HCT116 (cell line): Measurements from ENCODE around the gene LIMS2.

Experiments
- CEBPB ChIP-seq: IDR thresholded peaks from 2 replicates; pipeline ENCODE4 v1.6.1; 2012; ENCODE audit warnings: low read depth
- CTCF ChIP-seq, 3 experiments: fragments of 200-600 bp in 1 of 3; sonication (generic) in 1 of 3; IDR thresholded peaks in 2 of 3; conservative IDR thresholded peaks in 1 of 3; 2 replicates each; pipeline ENCODE4 v1.5.1; 2012 to 2017; ENCODE audit warnings: low read depth in 2 of 3, low read length in 2 of 3, antibody characterized with exemption in 1 of 3, borderline replicate concordance in 1 of 3, control low read depth in 1 of 3, mild to moderate bottlenecking in 1 of 3, mixed read lengths in 1 of 3, mixed run types in 1 of 3, moderate library complexity in 1 of 3; ENCODE audit not compliant: insufficient read depth in 1 of 3
- SP1 ChIP-seq: IDR thresholded peaks from 2 replicates; pipeline ENCODE4 v1.6.1; 2012; ENCODE audit warnings: low read depth
- ZFX ChIP-seq: fragments of 450-650 bp; IDR thresholded peaks from 2 replicates; pipeline ENCODE4 v1.6.1; 2017

DNA sequence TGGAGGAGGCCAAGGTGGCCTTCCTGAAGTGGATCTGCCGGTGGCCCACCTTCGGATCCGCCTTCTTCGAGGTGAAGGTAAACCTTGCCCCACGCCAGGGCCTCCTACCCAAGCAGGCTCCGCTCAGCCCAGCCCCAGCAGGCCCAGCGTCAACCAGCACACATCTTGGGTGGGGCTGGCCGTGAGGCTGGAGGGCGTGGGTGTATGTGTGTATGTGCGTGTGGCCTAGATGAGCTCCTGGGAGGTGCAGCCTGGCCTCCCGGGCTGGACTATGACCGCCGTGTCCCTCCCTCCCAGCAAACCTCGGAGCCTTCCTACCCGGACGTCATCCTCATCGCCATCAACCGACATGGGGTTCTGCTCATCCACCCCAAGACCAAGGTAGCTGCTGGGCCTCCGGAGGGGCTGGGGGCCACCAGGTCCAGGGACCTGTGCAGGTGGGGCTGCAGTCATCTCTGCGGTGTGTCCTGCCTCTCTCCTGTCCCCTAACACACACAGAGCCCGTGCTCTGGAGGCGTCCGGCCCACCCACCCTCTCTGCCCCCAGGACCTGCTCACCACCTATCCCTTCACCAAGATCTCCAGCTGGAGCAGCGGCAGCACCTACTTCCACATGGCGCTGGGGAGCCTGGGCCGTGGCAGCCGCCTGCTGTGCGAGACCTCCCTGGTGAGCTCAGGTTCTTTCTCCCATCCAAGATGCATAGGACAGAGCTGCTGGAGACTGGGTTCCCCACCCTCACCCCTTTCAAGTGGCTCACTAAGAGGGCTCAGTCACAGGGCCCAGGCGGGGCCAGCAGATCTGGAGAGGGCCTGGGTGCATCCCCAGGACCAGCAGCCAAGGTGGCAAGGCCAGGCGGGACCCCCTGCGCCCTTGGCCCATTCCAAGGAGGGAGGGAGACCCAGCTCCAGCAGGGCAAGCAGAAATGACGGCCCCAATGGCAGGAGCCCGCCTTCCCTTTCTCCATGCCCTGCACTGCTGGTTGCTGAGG lies 38.8 kb downstream of the LIMS2 start:
- TF ChIP-seq ZFX (no peak), CEBPB (no peak), CTCF (IDR thresholded peaks at IDR 0.05 in 2 of 3, conservative IDR thresholded peaks at IDR 0.05 in 1 of 3; ENCODE audit: borderline replicate concordance in 1 of 3, insufficient read depth in 1 of 3, low read depth in 2 of 3, low read length in 2 of 3) (no peak), SP1 (no peak)
